PC-9 (cell line): ENCODE data around the gene SLC1A2. TPM values are rescaled to one million over a fixed set of nuclear protein-coding genes. Genes with fewer than 3 reads are reported as not detected.

Experiments used
- BruUV-seq: library from RNA; stranded (reverse); fragments of 400-500 nt; replicated peaks from 2 replicates; lab custom pipeline; 2021; lab: Mats Ljungman, UMichigan
- CTCF ChIA-PET: fragments of 300-600 bp; sonication (Branson Sonifier 250); formaldehyde crosslinking; loops from one replicate; lab custom pipeline; 2022; ENCODE audit warnings: antibody characterized with exemption; lab: Charles Lee
- POLR2A ChIA-PET: fragments of 300-600 bp; sonication (Branson Sonifier 250); formaldehyde crosslinking; loops from one replicate; lab custom pipeline; 2022; ENCODE audit warnings: antibody characterized with exemption; ENCODE audit not compliant: unreplicated experiment; lab: Charles Lee
- DNase-seq, 2 experiments: peaks; one replicate each; pipeline versions ENCODE4 v3.0.0 to v3.0.0-alpha.2; 2015 to 2022; ENCODE audit warnings: mixed read lengths in 1 of 2
- H2AFZ ChIP-seq: fragments of 200-600 bp; sonication (generic); 2 replicates; pipeline ENCODE4 v1.8.1; 2017; ENCODE audit warnings: antibody characterized with exemption
- H3F3A ChIP-seq: fragments of 200-600 bp; sonication (generic); 2 replicates; pipeline ENCODE4 v1.8.1; 2017; ENCODE audit warnings: antibody characterized with exemption, mild to moderate bottlenecking, low read depth; ENCODE audit not compliant: insufficient read depth
- H3K27ac ChIP-seq: fragments of 200-600 bp; sonication (generic); 2 replicates; pipeline ENCODE4 v1.6.1; 2016; ENCODE audit warnings: mixed run types
- H3K27me3 ChIP-seq: fragments of 200-600 bp; sonication (generic); 2 replicates; pipeline ENCODE4 v1.6.1; 2016; ENCODE audit warnings: low read depth, mixed run types; ENCODE audit not compliant: insufficient read depth
- H3K36me3 ChIP-seq: fragments of 200-600 bp; sonication (generic); 2 replicates; pipeline ENCODE4 v1.6.1; 2016; ENCODE audit warnings: low read depth, mixed run types
- H3K4me1 ChIP-seq: fragments of 200-600 bp; sonication (generic); replicated peaks from 2 replicates; pipeline ENCODE4 v1.6.1; 2016; ENCODE audit warnings: mixed run types; ENCODE audit not compliant: insufficient read depth
- H3K4me2 ChIP-seq: fragments of 200-600 bp; sonication (generic); 2 replicates; pipeline ENCODE4 v1.6.1; 2017; ENCODE audit warnings: mixed run types
- H3K4me3 ChIP-seq: fragments of 200-600 bp; sonication (generic); 2 replicates; pipeline ENCODE4 v1.6.1; 2016; ENCODE audit warnings: mixed run types
- H3K79me2 ChIP-seq: fragments of 200-600 bp; sonication (generic); 2 replicates; pipeline ENCODE4 v1.6.1; 2017; ENCODE audit warnings: low read depth, mixed run types
- H3K9me2 ChIP-seq: fragments of 200-600 bp; sonication (generic); 2 replicates; pipeline ENCODE4 v1.8.1; 2017; ENCODE audit warnings: mild to moderate bottlenecking; ENCODE audit not compliant: insufficient read depth
- H3K9me3 ChIP-seq: fragments of 200-600 bp; sonication (generic); 2 replicates; pipeline ENCODE4 v1.8.1; 2016; ENCODE audit warnings: low read depth; ENCODE audit not compliant: insufficient read depth
- H4K20me1 ChIP-seq: fragments of 200-600 bp; sonication (generic); 2 replicates; pipeline ENCODE4 v1.8.1; 2017; ENCODE audit not compliant: insufficient read depth
- EZH2 ChIP-seq: fragments of 200-600 bp; sonication (generic); IDR thresholded peaks from 2 replicates; pipeline ENCODE4 v1.8.0; 2017; ENCODE audit warnings: antibody characterized with exemption, low read depth
- intact Hi-C: fragments of 100-400 bp; cut with micrococcal nuclease; formaldehyde crosslinking; loops from one replicate; pipeline ENCODE4 v1.10.0; 2022; ENCODE audit not compliant: unreplicated experiment
- total RNA-seq: library from RNA; stranded (reverse); gene quantifications from 2 replicates; pipeline ENCODE4 v1.2.3, GENCODE V29; 2021
- TF ChIP-seq, protein P1 (sequence below): fragments of 200-600 bp; sonication (generic); conservative IDR thresholded peaks from 2 replicates; pipeline ENCODE4 v1.6.1; 2017; ENCODE audit warnings: mixed run types, antibody characterized with exemption, mild to moderate bottlenecking, moderate library complexity

SLC1A2 gene
- total RNA-seq, 1 experiment from 2014 or later = 0.09 TPM

DNA sequence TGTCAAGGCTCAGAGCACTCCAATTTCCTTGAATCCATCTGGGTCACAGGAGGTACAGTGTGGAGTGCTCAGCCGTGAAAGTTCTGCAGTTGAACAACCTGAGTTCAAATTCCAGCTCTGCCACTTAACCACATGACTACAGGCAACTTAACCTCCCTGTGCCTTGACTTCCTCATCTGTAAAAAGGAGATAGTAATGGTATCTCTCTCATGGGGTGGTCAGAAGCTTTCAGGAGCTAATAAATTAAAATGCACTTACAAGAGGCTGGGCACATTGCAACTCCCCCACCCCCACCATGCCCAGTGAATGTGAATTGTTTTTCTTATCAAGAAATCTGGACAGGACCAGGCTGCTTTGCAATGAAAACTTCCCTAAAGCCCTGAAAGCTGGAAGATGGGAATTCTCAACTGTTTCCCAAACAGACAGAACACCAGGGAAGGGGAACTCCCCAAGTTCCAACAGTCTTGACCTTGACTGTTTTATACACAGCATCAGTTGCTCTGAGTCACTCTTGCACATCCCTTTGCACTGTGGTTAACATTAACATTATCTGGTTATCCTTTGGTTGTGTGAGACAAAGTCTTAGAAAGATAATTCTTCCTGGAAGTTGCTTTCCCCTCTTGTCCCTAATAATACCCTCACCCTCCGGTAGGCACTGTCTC is 137.0 kb downstream of the SLC1A2 start:
- Histone ChIP-seq H3K27ac (no peak overlapping the region), H3K9me3 (peaks cover 4% of the 10 kb centered on the region), H2AFZ (no peak overlapping the region), H3K4me1 (no peaks in the 10 kb centered on the region), H3K36me3 (no peaks in the 10 kb centered on the region), H3F3A (no peaks in the 10 kb centered on the region), H3K27me3 (no peaks in the 10 kb centered on the region), H3K4me3 (no peak overlapping the region), H3K4me2 (no peak overlapping the region), H3K9me2 (no peaks in the 10 kb centered on the region), H3K79me2 (no peaks in the 10 kb centered on the region), H4K20me1 (no peaks in the 10 kb centered on the region)
- POLR2A ChIA-PET = no interaction called here
- CTCF ChIA-PET = no interaction called here
- DNase-seq = no peak
- BruUV-seq = no TSS peak
- TF ChIP-seq, protein P1, sequence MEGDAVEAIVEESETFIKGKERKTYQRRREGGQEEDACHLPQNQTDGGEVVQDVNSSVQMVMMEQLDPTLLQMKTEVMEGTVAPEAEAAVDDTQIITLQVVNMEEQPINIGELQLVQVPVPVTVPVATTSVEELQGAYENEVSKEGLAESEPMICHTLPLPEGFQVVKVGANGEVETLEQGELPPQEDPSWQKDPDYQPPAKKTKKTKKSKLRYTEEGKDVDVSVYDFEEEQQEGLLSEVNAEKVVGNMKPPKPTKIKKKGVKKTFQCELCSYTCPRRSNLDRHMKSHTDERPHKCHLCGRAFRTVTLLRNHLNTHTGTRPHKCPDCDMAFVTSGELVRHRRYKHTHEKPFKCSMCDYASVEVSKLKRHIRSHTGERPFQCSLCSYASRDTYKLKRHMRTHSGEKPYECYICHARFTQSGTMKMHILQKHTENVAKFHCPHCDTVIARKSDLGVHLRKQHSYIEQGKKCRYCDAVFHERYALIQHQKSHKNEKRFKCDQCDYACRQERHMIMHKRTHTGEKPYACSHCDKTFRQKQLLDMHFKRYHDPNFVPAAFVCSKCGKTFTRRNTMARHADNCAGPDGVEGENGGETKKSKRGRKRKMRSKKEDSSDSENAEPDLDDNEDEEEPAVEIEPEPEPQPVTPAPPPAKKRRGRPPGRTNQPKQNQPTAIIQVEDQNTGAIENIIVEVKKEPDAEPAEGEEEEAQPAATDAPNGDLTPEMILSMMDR = no peak
- no peak for TF ChIP-seq EZH2
- intact Hi-C loops = no loop called here

DNA sequence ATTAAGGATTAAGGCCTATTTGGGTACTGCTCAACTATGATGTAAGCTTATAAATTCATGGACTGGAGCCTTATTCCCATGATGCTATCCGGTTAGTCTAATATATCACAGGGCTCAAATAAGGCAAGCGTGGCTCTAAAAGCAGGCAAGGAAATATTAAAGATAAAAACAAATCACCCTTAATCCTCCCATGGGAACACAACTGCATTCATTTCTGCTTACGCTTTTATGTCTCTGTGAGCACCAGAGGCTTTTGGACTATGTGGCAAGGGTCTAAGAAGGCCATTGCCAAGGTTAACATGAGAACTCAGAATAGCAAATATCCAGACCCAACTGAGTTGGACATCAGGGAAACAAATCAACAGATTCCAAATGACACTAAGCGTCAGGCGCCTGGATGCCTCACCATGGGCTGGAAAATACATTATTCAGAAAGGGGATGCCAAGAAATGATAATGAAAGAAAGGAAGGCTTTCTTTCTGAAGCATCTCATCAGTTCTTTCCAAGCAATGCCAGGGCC is 138.1 kb downstream of the SLC1A2 start:
- Histone ChIP-seq H2AFZ (no peak overlapping the region), H3F3A (no peaks in the 10 kb centered on the region), H3K27me3 (no peaks in the 10 kb centered on the region), H3K4me2 (no peak overlapping the region), H3K79me2 (no peaks in the 10 kb centered on the region), H3K9me3 (peaks cover 1% of the 10 kb centered on the region), H3K4me3 (no peak overlapping the region), H4K20me1 (no peaks in the 10 kb centered on the region), H3K4me1 (peaks cover 7% of the 10 kb centered on the region; the same call in 1 of the 2 replicates), H3K36me3 (no peaks in the 10 kb centered on the region), H3K27ac (no peak overlapping the region), H3K9me2 (no peaks in the 10 kb centered on the region)
- TF ChIP-seq, protein P1 = no peak
- TF ChIP-seq EZH2 = no peak
- intact Hi-C loops = no loop called here
- POLR2A ChIA-PET = no interaction called here
- CTCF ChIA-PET = no interaction called here
- no peak for DNase-seq
- no TSS peak for BruUV-seq

DNA sequence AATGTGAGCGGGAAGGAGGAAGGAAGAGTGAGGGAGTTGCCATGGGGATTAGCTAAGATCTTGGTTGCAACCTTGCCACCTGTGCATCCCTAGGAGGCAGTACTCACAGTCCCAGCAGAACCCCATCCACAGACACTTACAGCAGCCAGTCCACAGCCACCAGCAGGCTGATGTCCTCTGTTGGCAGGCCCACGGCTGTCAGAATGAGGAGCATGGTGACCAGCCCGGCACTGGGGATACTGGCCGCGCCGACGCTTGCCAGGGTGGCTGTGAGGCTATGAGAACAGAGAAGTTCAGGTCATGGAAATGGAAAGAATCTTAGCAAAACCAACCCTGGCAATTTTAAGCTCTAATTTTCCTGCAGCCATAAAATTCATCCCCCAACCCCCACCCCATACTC is 138.6 kb downstream of the SLC1A2 start:
- Histone ChIP-seq H3K27me3 (no peaks in the 10 kb centered on the region), H3K4me1 (peaks cover 12% of the 10 kb centered on the region), H3K9me2 (no peaks in the 10 kb centered on the region), H3K36me3 (no peaks in the 10 kb centered on the region), H3K9me3 (no peaks in the 10 kb centered on the region; the same call in 1 of the 2 replicates), H3K4me2 (no peak overlapping the region), H2AFZ (no peak overlapping the region), H3K27ac (no peak overlapping the region), H3K79me2 (no peaks in the 10 kb centered on the region), H4K20me1 (no peaks in the 10 kb centered on the region), H3K4me3 (no peak overlapping the region), H3F3A (peaks cover 2% of the 10 kb centered on the region; the same call in 1 of the 2 replicates)
- BruUV-seq = no TSS peak
- intact Hi-C loops = no loop called here
- DNase-seq = no peak
- ChIA-PET POLR2A (no interaction called here), CTCF (interaction anchor here (0.6 kb wide), 1 partner anchor 138 kb away, joined by 5 read pairs; no protein-coding TSS in a partner anchor)
- TF ChIP-seq, protein P1 = no peak
- no peak for TF ChIP-seq EZH2
